Lower lobe of right lung (tissue), 2 donors: ENCODE data around the gene IL34. TPM values are rescaled to one million over a fixed set of nuclear protein-coding genes. Genes with fewer than 3 reads are reported as not detected.

ENCODE experiments used
- ATAC-seq, 2 donors: fragments of 200-7000 bp; cut with Tn5 transposase; one replicate each; pipeline ENCODE4 v1.9.1; 2020 to 2022; ENCODE audit warnings: mild to moderate bottlenecking in 2 of 2, moderate library complexity in 2 of 2
- DNase-seq: peaks from one replicate; pipeline ENCODE4 v3.0.0-alpha.2; 2020
- H3K27ac ChIP-seq: fragments of 200-600 bp; one replicate; pipeline ENCODE4 v1.8.0; 2022
- H3K27me3 ChIP-seq: fragments of 200-600 bp; one replicate; pipeline ENCODE4 v1.8.0; 2022; ENCODE audit warnings: low read depth
- H3K36me3 ChIP-seq: fragments of 200-600 bp; one replicate; pipeline ENCODE4 v1.8.0; 2022; ENCODE audit warnings: mild to moderate bottlenecking
- H3K4me1 ChIP-seq: fragments of 200-600 bp; one replicate; pipeline ENCODE4 v1.8.0; 2022
- H3K4me3 ChIP-seq: fragments of 200-600 bp; one replicate; pipeline ENCODE4 v1.8.0; 2022; ENCODE audit warnings: mild to moderate bottlenecking
- H3K9me3 ChIP-seq: fragments of 200-600 bp; one replicate; pipeline ENCODE4 v1.8.0; 2022
- CTCF ChIP-seq: fragments of 200-600 bp; IDR thresholded peaks from one replicate; pipeline ENCODE4 v1.8.0; 2022; ENCODE audit warnings: antibody characterized with exemption, mild to moderate bottlenecking
- intact Hi-C: fragments of 100-400 bp; cut with DNase I; formaldehyde crosslinking; loops from one replicate; pipeline ENCODE4 v1.11.0; 2022
- total RNA-seq: library from RNA; stranded (reverse); fragmentation: NEBNext Ultra II Directional; extraction: Animal tissue kit (Norgen Biotek cat#: 25700); gene quantifications from one replicate; pipeline ENCODE4 v1.2.1, GENCODE V29; 2021
- donor health status: DM: no; HTN: yes; CAD: no; lungs with severe emphysema.

IL34 gene
- total RNA-seq, 1 donor from 2014 or later: 2.6 TPM

- DNase-seq: no peak
- H3K36me3 ChIP-seq: peaks cover 99% of the 10 kb centered on the region
- intact Hi-C loops: no loop called here
Observed at GRCh38 chr16:70674221-70675014, 28.1 kb downstream of the IL34 start.

GRCh38 chr16:70675851-70676513, 29.6 kb downstream of the IL34 start:
- DNase-seq (no peak), ATAC-seq (no peak)
- H3K36me3 ChIP-seq: peaks cover 94% of the 10 kb centered on the region
- peaks cover 8% of the 10 kb centered on the region for H3K4me1 ChIP-seq
- no peak overlapping the region for H3K4me3 ChIP-seq
- no peaks in the 10 kb centered on the region for H3K9me3 ChIP-seq
- H3K27ac ChIP-seq: no peak overlapping the region
- no peaks in the 10 kb centered on the region for H3K27me3 ChIP-seq
- intact Hi-C loops: no loop called here
- TF ChIP-seq CTCF: no peak

More at GRCh38 chr16:70674221-70675014, 28.1 kb downstream of the IL34 start:
- Histone ChIP-seq H3K27me3 (no peaks in the 10 kb centered on the region), H3K4me3 (no peak overlapping the region), H3K9me3 (no peaks in the 10 kb centered on the region), H3K4me1 (no peaks in the 10 kb centered on the region), H3K27ac (no peak overlapping the region)
- no peak for TF ChIP-seq CTCF
- ATAC-seq: no peak

GRCh38 chr16:70676675-70677498, 30.5 kb downstream of the IL34 start:
- DNase-seq: no peak
- no peak for ATAC-seq
- no peaks in the 10 kb centered on the region for H3K9me3 ChIP-seq
- H3K36me3 ChIP-seq: peaks cover 85% of the 10 kb centered on the region
- H3K4me1 ChIP-seq: peaks cover 17% of the 10 kb centered on the region
- no peak overlapping the region for H3K4me3 ChIP-seq
- H3K27ac ChIP-seq: no peak overlapping the region
- no peaks in the 10 kb centered on the region for H3K27me3 ChIP-seq
- intact Hi-C loops: no loop called here
- no peak for TF ChIP-seq CTCF

- intact Hi-C loops: no loop called here
- DNase-seq (no peak), ATAC-seq (no peak)
- H3K36me3 ChIP-seq: peaks cover 79% of the 10 kb centered on the region
- H3K9me3 ChIP-seq: no peaks in the 10 kb centered on the region
- no peak overlapping the region for H3K4me3 ChIP-seq
- no peaks in the 10 kb centered on the region for H3K27me3 ChIP-seq
- TF ChIP-seq CTCF: no peak
- H3K27ac ChIP-seq: no peak overlapping the region
- peaks cover 25% of the 10 kb centered on the region for H3K4me1 ChIP-seq
Observed at GRCh38 chr16:70677499-70678120, 31.3 kb downstream of the IL34 start.
